Natural killer cell (primary cell): ENCODE results near the gene TAF15. TPM values are rescaled to one million over a fixed set of nuclear protein-coding genes. Genes with fewer than 3 reads are reported as not detected.
A peak's percentile ranks its signal among the peaks of the same experiment; 100 is the strongest.

ENCODE experiments used
- ATAC-seq, 3 donors: fragments of 150-1000 bp in 2 of 3; fragments of 200-7000 bp in 1 of 3; cut with Tn5 transposase; 1 replicate in 1 of 3; 2 replicates in 2 of 3; pipeline ENCODE4 v1.10.0; 2021; ENCODE audit warnings: mild to moderate bottlenecking in 2 of 3, moderate library complexity in 2 of 3
- DNase-seq, 2 donors: peaks; one replicate each; pipeline versions ENCODE4 v3.0.0 to v3.0.0-alpha.2; 2013 to 2021; ENCODE audit warnings: mixed read lengths in 1 of 2
- H3K27ac ChIP-seq: one replicate; pipeline ENCODE4 v1.5.1; 2013; ENCODE audit warnings: mild to moderate bottlenecking, low read length
- H3K27me3 ChIP-seq: one replicate; pipeline ENCODE4 v1.6.1; 2013; ENCODE audit warnings: low read length; ENCODE audit not compliant: control insufficient read depth, insufficient read depth
- H3K36me3 ChIP-seq: one replicate; pipeline ENCODE4 v1.6.1; 2013; ENCODE audit warnings: low read length; ENCODE audit not compliant: control insufficient read depth, insufficient read depth
- H3K4me1 ChIP-seq: one replicate; pipeline ENCODE4 v1.6.1; 2013; ENCODE audit warnings: low read length; ENCODE audit not compliant: control insufficient read depth, insufficient read depth
- H3K4me3 ChIP-seq: one replicate; pipeline ENCODE4 v1.5.1; 2013; ENCODE audit warnings: low read length
- H3K9me3 ChIP-seq: one replicate; pipeline ENCODE4 v1.6.1; 2013; ENCODE audit warnings: low read length; ENCODE audit not compliant: control insufficient read depth, insufficient read depth
- H3K27ac Mint-ChIP-seq, 2 donors: one replicate each; pipeline ENCODE4 v1.8.0; 2022; ENCODE audit warnings: mild to moderate bottlenecking in 2 of 2, mixed read lengths in 2 of 2, moderate library complexity in 1 of 2
- H3K27me3 Mint-ChIP-seq, 2 donors: one replicate each; pipeline ENCODE4 v1.8.0; 2022; ENCODE audit warnings: low read depth in 2 of 2, mixed read lengths in 2 of 2
- H3K36me3 Mint-ChIP-seq: one replicate; pipeline ENCODE4 v1.8.0; 2022; ENCODE audit warnings: mixed read lengths
- H3K4me1 Mint-ChIP-seq, 2 donors: one replicate each; pipeline ENCODE4 v1.8.0; 2022; ENCODE audit warnings: mixed read lengths in 2 of 2
- H3K4me3 Mint-ChIP-seq: one replicate; pipeline ENCODE4 v1.8.0; 2022; ENCODE audit warnings: mild to moderate bottlenecking, moderate library complexity, mixed read lengths
- H3K9me3 Mint-ChIP-seq, 2 donors: one replicate each; pipeline ENCODE4 v1.8.0; 2022; ENCODE audit warnings: mixed read lengths in 2 of 2
- CTCF ChIP-seq: fragments of 200-600 bp; IDR thresholded peaks from one replicate; pipeline ENCODE4 v1.8.0; 2022; ENCODE audit warnings: antibody characterized with exemption
- WGBS: methylation state at CpG from one replicate; pipeline ENCODE4 v1.1.7; 2013; ENCODE audit warnings: missing lambda C conversion rate; ENCODE audit not compliant: insufficient coverage; 5-methylcytosine and 5-hydroxymethylcytosine counted together
- intact Hi-C: fragments of 100-400 bp; cut with micrococcal nuclease; formaldehyde crosslinking; loops from one replicate; pipeline ENCODE4 v1.14.2; 2022
- total RNA-seq, 4 donors: library from RNA; stranded (reverse); fragments of 120-200 nt in 1 of 4; gene quantifications; one replicate each; pipeline versions ENCODE4 v1.2.3 to v1.2.4, GENCODE V29; 2013 to 2022

TAF15 gene
- total RNA-seq, 3 donors from 2014 or later (not counting 1 experiment from before 2014, with no cell fraction given) = 214 to 253 (median 214) TPM

GRCh38 chr17:35893751-35894150 is 84.5 kb downstream of the TAF15 start:
- intact Hi-C loops = loop anchor here (5.0 kb wide), 3 partner anchors 194 to 651 kb away; partner anchors contain the start of genes CCL4L2 and SLFN5
- Histone ChIP-seq H3K36me3 (no peaks in the 10 kb centered on the region), H3K27ac (no peak overlapping the region), H3K4me1 (peaks cover 97% of the 10 kb centered on the region), H3K9me3 (no peaks in the 10 kb centered on the region), H3K4me3 (no peak overlapping the region), H3K27me3 (no peaks in the 10 kb centered on the region)
- Mint-ChIP-seq H3K4me3 (no peak overlapping the region), H3K27me3 (no peaks in the 10 kb centered on the region), H3K4me1 (peaks cover 84 to 90% of the 10 kb centered on the region in 2 donors), H3K27ac (peak overlapping the region; percentile 97 to 98), H3K9me3 (no peaks in the 10 kb centered on the region), H3K36me3 (no peaks in the 10 kb centered on the region)
- no peak for TF ChIP-seq CTCF
- DNase-seq = no peak
- 94% methylated on average over 4 of the region's 4 CpGs for WGBS
- no peak for ATAC-seq

GRCh38 chr17:35894206-35894605 is 84.9 kb downstream of the TAF15 start:
- H3K27me3 ChIP-seq = no peaks in the 10 kb centered on the region
- no peak for DNase-seq
- Mint-ChIP-seq H3K27me3 (no peaks in the 10 kb centered on the region), H3K9me3 (no peaks in the 10 kb centered on the region), H3K4me1 (peaks cover 84 to 90% of the 10 kb centered on the region in 2 donors), H3K4me3 (peak overlapping the region; percentile 17), H3K27ac (peak overlapping the region; percentile 97 to 98), H3K36me3 (no peaks in the 10 kb centered on the region)
- no peak for TF ChIP-seq CTCF
- peaks cover 97% of the 10 kb centered on the region for H3K4me1 ChIP-seq
- 96% methylated on average over 7 of the region's 7 CpGs for WGBS
- no peaks in the 10 kb centered on the region for H3K9me3 ChIP-seq
- H3K36me3 ChIP-seq = no peaks in the 10 kb centered on the region
- intact Hi-C loops = loop anchor here (5.0 kb wide), 3 partner anchors 193 to 652 kb away; partner anchors contain the start of genes CCL4L2 and SLFN5
- no peak overlapping the region for H3K27ac ChIP-seq
- no peak overlapping the region for H3K4me3 ChIP-seq
- no peak for ATAC-seq

GRCh38 chr17:35895636-35896587 is 86.6 kb downstream of the TAF15 start:
- Mint-ChIP-seq H3K9me3 (no peaks in the 10 kb centered on the region), H3K27me3 (no peaks in the 10 kb centered on the region), H3K27ac (peak overlapping the region; percentile 97 to 98), H3K4me1 (peaks cover 84 to 90% of the 10 kb centered on the region in 2 donors), H3K4me3 (peak overlapping the region; percentile 90), H3K36me3 (no peaks in the 10 kb centered on the region)
- Histone ChIP-seq H3K9me3 (no peaks in the 10 kb centered on the region), H3K4me3 (peak overlapping the region; percentile 11), H3K27ac (peak overlapping the region; percentile 78), H3K4me1 (peaks cover 98% of the 10 kb centered on the region), H3K27me3 (no peaks in the 10 kb centered on the region), H3K36me3 (no peaks in the 10 kb centered on the region)
- intact Hi-C loops = loop anchor here (5.0 kb wide), 2 partner anchors 49 to 301 kb away; partner anchors contain the start of genes CCL3L1 and CCL3L3
- no peak for TF ChIP-seq CTCF
- ATAC-seq = peak; percentile 35 to 77 (median 75)
- DNase-seq = peak; percentile 64 to 81
- WGBS = 6% methylated on average over 13 of the region's 14 CpGs

Other genes with a start within 250 kb of the TAF15 start
- under 1 TPM in 2 of 3 donors, not detected in 1; 0.35 to 0.47 TPM for gene SLFN14, start 248.7 kb upstream of the TAF15 start, total RNA-seq
- 1 to 10 TPM; 2.5 to 3.0 (median 2.9) TPM for gene PEX12, start 230.9 kb upstream of the TAF15 start, total RNA-seq
- gene AP2B1, start 222.2 kb upstream of the TAF15 start, total RNA-seq = 100 to 1,000 TPM; 111 to 148 (median 139) TPM
- under 1 TPM in 1 of 3 donors, not detected in 2; 0.07 TPM for gene RASL10B, start 77.8 kb upstream of the TAF15 start, total RNA-seq
- under 1 TPM in 1 of 3 donors, not detected in 2; 0.23 TPM for gene GAS2L2, start 56.2 kb upstream of the TAF15 start, total RNA-seq
- gene C17orf50, start 48.6 kb upstream of the TAF15 start, total RNA-seq = not detected
- gene MMP28, start 13.8 kb upstream of the TAF15 start, total RNA-seq = 1 to 10 TPM in 1 of 3 donors, not detected in 2; 1.1 TPM
- 10 to 100 TPM in 2 of 3 donors, 1 to 10 TPM in 1; 10.0 to 24.1 (median 15.1) TPM for gene HEATR9, start 59.4 kb downstream of the TAF15 start, total RNA-seq
- gene CCL5, start 70.9 kb downstream of the TAF15 start, total RNA-seq = 1,000 to 10,000 TPM in 1 of 3 donors, 100 to 1,000 TPM in 2; 793 to 1,167 (median 825) TPM
- under 1 TPM; 0.48 to 1.00 (median 0.61) TPM for gene RDM1, start 121.3 kb downstream of the TAF15 start, total RNA-seq
- gene LYZL6, start 134.2 kb downstream of the TAF15 start, total RNA-seq = not detected
- not detected for gene CCL16, start 172.0 kb downstream of the TAF15 start, total RNA-seq
- not detected for gene CCL14, start 177.2 kb downstream of the TAF15 start, total RNA-seq
- not detected for gene CCL15, start 192.1 kb downstream of the TAF15 start, total RNA-seq
- gene CCL23, start 208.5 kb downstream of the TAF15 start, total RNA-seq = under 1 TPM in 2 of 3 donors, not detected in 1; 0.68 to 0.80 TPM